C1 segment of cervical spinal cord (tissue), 14 donors: Measurements from ENCODE around the gene TMEM158.

Experiments used
- DNase-seq, 14 donors: peaks; one replicate each; lab custom pipeline; 2025; lab: John Stamatoyannopoulos, UW

Gene TMEM158

DNA sequence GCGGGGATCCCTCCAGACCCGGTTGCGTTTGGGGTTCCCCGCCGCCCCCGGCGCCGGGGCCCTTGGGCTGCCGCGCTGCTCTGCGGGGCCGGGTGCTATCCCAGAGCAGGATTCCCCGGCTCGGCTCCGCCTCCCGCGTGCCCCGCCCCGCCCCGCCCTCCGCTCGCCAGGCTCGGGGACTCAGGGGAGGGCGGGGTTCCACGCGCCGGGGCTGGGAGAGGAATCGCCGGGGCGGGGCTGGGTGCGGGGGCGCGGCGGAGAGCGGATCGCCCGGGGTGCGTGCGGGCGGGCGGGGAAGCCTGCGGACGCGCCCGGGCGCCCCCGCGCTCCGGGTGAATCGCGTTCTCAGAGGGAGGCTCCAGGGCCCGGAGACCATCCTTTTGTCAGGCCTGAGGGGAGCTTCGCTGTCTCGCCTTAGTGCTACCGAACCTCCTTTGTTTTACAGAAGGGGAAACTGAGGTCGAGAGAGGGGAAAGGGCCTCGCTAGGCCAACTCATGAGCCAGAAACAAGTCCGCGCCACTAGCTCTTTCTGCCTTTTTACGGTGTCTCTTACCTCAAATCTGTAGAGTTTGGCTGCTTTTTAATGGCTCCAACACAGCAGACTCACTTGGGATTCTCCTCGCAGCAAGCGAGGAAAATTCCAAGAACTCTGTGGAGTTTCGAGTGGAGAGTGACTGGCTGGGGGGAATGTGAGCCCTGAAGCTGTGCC lies at the start of gene TMEM158:
Gene TMEM158 (minus strand): TSS at position 82 of the 710 bp plus-strand sequence. CDS start 260 bp downstream, outside the sequence.
- peak in 12 of 14 donors; percentile 11 to 69 (median 33) for DNase-seq

DNA sequence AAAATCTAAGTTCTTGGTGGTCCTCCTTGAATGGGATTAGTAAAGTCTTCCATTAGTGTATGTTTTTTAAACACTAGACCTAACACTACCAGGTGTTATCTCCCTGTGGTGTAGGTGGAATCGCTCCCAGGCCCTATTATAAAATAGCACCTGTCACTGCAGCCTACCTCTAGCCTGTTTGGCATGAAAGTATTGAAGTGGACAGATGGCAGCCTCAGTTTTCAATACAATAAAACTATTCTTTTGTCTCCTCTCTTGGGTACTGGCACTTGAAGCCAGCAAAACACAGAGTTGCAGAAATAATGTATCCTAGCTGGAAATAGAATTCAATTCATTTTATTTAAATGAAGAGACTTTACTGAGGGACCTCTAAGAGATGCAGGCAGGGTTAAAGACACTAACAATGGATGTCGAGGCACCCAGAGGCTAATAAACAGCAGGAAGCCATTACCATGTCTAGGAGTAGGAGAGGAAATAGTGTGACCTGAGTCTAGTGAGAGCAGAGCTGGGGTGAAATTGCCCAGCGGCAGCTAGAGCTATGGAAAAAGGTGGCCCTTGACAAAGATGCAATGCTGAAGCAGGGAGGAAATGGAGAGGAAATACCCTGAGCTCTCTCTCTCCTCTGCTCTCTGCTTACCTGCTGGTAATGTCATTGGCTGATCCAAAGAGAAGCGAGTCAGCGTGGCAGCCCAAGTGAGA lies 49.1 kb upstream of the TMEM158 start:
- peak in 1 of 14 donors; percentile 77 for DNase-seq

DNA sequence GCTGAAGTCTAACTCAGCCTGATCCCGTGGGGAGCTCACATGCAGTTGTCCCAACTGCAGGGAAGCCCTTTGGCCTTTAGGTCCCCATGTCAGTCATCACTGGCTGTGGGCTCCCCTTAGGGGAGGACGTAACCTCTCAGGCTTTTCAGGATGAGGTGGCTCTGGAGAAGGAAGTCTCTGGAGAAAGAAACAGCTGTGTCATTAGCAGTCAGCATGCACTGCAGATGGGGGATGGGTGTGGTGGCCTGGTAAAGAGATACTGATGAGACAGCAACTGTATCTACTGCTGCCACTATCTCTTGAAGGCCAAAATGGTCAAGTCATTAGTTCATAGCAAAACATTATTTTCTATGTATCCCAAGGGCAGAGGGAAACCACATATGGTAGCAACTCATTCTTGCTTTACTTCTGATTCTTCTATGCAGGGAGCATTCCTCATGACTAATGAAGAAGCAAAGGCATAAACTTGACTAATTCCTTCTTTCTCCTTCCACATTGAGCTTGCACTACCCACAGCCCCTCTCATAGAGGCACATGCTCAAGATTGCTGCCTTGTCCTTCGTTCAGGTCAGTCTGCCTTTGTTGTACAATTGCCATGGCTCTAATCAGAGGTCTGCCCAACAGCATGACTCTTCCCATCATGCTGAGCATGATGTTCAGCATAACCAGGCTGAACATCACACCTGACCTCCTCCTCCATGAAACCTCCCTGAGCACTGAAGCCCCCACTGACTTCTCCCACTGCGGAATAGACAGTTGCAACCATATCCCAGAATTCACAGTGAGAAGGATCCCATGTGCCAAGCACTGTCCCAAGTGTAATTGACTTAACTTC lies 47.8 kb upstream of the TMEM158 start:
- DNase-seq: no peak

DNA sequence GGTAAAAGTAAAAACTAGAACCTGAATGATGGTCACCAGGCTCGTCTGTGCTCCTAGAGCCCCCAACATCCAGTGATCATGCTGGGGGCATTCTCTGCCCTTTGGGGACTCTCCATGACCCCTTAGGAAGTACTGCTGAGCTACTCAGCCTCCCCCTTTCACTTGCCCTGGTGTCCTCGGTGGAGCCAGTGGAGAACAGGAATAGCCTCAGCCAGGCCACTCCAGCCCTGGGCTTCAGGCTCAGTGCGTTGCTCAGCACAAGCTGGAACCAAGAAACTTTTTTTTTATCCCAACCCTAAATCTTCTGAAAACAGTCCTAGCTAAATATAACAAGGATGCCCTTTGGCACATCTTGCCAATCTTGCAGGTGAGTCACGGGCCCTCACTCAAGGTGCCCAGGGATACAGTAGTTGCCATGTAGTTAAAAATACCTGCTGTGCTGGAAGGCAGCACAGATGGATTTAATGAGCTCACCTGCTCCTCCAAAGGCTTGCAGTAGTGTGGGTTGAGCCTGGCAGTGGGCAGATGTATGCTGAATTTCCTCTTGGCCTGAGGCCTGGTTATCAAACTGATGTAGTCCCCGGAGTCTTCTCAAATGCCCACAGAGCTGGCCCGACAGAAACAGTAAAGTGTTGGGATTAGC lies 46.9 kb upstream of the TMEM158 start:
- DNase-seq: peak in 1 of 14 donors; percentile 36

DNA sequence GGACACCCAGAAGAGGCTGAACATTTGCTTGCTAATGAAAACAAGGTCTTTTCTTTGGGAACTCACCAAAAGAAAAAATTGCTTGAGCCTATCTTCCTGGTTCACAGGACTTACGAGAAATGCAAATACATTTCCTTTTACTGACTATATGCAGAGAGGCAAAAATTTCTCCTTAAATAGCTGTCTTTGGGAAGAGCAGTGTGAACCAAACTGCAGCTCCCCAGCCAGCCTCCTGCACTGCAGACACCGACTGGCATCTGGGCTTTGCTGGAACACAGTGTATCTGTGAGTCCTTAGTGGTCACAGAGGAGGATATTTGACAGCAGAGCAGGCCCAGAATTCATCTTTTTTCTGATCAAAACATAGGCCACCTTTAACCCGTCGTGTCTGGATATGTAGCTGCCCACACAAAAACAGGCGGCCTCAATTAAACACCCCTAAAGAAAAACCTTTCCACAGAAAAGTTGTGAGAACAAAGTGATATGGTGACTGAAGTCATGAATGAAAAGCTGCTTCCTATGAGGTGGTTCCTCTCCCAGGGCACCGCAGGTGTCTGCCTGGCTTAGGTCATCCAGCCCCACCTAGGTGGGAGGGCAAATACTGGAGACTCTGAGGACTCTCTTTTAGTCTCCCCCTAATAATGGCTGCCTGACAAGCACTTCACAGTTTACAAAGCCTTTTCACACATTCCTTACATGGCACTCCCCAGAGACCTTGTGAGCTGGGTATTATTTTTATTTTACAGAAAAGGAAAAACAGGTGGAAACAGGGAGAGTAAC lies 46.1 kb upstream of the TMEM158 start:
- DNase-seq: no peak

DNA sequence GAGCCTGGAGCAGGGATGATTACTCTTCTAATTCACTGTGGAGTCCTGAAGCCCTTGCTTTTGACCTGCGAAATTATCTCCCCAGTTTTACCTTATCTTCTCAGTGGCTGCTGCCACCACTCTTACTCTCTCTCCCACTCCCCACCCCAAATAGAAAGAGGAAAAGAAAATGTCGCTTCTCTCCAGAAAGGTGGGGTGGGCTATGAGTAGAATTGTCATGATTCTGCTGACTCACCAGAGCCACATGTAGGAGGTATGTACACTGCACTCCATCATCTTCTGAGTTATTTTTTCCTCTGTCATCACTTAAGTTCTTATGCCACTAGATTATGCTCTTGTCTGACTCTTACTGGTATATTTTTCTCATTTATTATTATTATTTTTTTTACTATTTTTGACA lies 43.9 kb upstream of the TMEM158 start:
- no peak for DNase-seq

DNA sequence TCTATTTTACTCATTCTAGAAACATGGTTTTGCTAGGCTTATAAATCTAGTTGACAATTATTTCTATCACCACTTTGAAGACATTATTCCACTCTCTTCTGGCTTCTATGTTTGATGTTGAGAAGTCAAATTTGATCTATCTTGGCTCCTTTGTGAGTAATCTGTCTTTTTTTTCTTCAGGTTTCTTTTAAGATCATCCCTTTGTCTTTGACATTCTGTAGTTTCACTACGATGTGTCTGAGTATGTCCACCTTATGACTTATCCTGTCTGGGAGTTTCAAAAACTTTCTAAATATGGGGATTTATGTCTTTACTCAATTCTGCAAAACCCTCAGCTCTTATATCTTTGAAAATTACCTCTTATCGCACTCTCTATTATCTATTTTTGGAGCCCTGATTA lies 41.0 kb upstream of the TMEM158 start:
- no peak for DNase-seq

DNA sequence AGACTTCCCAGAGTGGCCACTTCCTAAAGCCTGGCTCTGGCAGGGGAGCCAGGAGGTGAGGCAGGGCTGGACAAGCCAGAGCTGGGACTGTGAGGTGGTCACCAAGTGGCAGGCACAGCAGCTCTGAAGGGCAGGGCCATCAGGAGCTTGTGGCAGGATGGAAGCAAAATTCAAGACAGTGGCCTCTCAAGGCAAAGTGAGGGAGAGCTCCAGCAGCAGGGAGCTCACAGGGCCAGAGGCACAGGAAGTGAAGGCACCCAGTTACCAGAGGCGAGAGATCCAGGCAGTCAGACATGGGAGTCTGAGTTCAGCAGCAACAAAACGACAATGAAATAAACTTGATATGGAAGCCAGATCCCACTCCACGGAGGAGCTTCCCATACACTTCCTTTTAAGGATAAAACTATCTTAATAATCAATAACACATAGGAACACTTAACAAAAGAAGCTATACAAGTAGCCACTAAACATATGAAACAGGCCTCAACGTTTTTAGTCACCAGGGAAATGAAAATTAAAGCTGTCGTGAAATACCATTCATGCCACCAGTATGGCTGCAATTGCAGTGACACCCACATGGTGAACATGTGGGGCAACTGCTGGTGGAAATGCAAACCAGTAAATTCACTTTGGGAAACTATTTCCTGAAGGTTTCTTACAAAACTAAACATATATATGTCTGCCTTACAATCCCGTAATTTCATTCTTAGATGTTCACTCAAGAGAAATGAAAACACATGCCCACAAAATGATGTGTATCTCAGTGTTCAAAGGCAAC lies 35.4 kb upstream of the TMEM158 start:
- DNase-seq: no peak

DNA sequence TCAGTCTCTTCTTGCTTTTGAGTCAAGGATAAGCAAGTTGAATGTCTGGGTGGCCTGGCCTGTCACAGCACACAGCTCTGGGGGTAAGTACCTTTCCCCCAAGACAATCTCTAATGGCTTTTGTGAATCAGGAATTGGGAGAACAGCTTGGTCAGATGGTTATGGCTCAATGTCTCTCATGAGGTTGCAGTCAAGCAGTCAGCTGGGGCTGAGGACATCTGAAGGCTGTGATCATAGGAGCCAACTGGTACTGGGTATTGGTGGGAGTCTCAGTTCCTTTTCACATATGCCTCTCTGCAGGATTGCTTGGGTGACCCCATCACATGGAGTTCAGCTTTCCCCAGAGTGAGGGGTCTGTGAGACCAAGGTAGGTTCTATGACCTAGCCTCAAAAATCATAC lies 33.0 kb upstream of the TMEM158 start:
- no peak for DNase-seq

DNA sequence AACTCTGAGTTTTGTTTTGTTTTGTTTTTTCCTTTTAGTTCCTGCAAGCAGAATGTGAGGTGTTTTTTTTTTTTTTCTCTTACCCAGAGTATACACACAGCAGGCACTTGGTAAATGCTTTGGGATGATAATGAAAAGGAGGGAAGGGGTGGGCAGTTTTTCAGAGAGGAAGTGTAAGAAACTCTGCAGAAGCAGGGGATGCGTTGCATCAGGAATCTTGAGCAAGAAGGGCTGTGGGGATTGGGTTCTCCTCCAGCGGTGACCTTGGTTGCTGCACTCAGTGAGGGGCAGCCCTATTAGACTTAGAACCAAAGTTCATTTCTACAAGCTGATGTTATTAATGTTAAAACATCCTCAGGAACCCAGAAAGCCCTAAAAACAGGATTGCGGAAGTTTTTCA lies 32.2 kb upstream of the TMEM158 start:
- no peak for DNase-seq

DNA sequence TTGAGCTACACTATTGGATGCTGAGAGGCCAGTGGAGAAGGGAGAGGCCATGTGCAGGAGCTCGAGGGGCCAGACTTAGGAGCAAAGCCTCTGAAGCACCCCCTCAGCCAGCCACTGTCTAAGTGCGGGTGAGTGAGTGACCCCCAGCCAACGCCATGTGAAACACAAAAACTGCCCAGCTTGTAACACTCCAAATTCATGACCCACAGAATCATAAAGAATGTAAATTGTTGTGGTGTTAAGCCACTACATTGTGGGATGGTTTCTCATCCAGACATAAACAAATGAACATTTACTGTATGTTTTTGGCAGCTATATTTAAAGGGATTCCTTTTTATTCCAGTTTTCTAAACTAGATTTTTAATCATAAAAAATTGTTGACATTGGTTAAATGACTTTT lies 27.2 kb upstream of the TMEM158 start:
- no peak for DNase-seq

DNA sequence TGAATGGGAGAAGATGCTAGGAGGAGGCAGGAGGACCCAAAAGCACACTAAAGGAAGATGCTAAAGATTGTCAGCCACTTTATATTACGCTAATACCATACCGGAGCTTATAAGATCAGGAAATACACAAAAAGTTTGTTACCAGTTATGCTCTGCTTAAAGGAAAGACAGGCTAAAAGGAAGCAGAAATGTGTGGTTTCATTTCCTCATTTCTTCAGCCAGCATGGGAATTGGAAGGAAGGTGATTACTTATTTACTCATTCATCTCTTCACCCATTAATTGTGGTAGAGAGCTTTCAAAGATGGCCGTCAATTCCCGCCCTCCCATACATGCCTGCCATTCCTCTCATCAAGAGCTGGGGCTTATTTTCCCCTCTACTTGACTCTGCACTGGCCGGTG lies 26.7 kb upstream of the TMEM158 start:
- no peak for DNase-seq

DNA sequence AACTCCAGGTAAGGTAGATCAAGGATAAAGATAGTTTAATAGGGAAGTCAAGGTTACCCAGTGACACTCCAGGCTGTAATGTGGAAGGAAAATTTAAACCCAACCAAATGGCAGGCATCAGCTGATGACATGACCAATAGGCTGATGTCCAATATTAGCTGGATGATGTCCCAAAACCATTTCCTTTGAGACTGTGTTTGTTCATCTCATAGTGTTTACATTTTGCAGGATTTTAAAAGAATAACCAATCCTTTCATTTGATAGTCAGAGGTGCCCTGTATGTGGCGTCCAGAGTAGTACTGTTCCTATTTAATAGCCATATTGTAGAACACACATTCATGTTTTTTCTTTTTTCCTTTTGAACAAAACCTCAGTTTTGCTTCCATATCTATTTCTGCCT lies 23.3 kb upstream of the TMEM158 start:
- DNase-seq: no peak

DNA sequence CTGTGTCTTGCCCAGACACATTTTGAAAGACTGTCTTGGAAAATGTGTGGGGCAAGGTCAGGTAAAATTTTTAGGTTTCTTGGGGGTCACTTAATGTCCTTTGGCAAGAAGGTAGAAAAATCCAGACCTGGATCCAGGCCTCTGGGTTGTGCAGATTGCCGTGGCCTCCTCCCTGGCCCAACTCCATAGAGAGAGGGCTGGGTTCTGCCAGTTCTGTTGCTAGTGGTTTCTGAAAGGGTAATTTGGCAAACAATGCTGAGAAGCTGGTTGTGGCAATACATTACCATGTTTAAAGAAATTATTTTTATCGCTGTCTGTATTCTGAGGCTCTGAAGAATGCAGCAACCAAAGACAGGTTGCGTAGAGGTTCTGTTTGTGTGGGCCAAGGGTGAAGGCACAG lies 20.2 kb upstream of the TMEM158 start:
- DNase-seq: peak in 1 of 14 donors; percentile 38

DNA sequence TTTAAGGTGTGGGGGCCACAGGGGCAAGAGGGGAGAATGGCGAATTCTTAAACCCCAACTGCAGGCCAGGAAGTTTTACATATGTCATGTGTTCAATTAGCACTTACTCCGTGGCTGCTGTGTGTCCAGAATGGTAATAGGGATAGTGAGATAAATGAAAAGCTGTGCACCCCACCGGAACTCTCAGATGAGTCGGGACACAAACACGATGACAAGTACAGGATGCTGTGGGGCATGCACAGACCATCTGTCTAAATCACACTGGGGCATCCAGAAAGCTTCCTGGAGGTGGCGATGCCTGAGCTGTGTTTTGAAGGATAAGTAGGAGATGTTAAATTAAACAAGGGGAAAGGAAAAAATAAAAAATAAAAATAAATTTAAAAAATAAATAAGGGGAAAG lies 18.3 kb upstream of the TMEM158 start:
- no peak for DNase-seq

DNA sequence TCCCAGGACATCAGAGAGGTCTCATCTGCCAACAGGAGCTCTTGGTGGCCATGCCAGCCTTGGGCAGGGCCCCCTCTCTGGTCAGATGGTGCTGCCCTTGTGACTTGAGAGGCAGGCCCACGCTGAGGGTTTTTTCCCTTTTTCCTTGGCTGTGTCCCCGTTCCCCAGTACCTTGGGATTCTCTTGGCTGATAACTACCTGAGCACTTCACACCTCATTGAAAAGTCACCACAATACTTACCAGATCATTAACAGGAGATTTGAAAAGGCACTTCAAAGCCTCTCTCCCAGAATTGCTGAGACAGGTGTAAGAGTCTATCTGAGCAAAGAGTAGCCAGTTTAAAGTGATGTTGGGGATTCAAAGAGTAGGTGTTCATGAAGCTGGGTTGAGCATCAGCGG lies 15.1 kb upstream of the TMEM158 start:
- no peak for DNase-seq

DNA sequence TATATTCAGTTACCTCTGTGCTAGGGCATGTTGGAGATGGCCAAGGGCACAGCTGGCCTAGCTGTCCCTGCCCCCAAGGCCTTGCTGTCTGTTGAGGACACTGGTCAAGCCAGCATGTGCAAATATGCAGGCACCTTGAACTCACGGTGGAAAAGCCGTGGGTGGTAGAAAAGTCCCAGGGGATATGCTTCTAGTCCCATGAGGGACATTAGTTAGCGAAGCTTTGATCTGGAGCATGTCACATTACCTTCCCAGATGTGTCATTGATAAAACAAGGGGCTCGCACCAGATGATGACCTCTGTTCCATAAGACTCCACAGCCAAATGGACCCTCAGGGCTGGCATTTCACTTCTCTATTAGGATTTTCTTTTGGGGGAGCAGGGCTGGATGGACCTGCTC lies 14.2 kb upstream of the TMEM158 start:
- DNase-seq: no peak

DNA sequence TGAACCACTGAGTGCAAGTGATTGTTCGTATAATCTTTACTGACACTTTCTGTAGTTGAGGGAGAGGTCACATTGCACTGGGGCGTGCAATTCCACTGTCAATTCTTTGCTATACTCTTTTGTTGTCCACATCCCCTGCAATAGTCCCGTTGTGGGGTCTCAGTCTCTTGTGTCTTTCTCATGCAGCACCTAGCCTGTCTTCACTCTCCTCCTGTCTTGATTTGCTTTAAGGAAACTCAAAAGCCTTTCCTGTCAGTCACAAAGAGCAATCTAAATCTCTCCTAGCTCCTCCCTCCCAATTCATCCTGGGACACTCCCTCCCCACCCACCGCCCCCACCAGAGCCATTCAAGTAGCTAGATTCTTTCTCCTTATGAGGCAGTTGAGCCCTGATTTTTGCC lies 13.2 kb upstream of the TMEM158 start:
- no peak for DNase-seq

DNA sequence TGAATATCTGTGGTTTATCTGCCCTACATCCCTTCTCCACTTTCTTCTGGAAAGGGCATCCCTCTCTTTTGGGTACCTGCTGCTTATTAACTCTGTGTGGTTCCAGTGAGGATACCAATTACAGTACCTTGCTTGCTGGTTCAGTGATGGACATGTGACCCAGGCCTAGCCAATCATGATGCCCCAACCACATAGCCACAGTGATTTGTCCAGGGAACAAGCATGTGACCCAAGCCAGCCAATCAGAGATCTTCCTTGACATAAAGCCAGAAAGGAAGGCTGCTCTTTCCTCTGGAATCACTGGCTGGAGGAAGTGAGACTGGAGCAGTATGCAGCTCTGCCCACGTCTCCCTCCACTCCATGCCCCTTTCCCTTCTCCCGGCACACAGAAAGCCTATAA lies 10.9 kb upstream of the TMEM158 start:
- no peak for DNase-seq

DNA sequence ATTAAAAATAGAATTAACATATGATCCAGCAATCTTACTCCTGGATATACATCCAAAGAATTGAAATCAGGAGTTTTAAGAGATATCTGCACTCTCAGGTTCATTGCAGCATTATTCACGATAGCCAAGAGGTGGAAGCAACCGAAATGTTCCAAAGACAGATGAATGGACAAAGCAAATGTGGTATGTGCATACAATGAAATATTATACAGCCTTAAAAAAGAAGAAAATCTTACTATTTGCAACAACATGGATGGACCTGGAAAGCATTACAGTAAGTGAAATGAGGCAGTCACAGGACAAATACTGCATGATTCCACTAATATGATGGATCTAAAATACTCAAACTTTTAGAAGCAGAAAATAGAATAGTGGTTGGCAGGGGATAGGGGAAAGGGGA lies 9.3 kb upstream of the TMEM158 start:
- DNase-seq: no peak
